Erythroblast (primary cell): ENCODE results near the gene ULK4.

Experiments used
- GATA1 ChIP-seq: IDR thresholded peaks from 2 replicates; pipeline ENCODE4 v1.6.1; 2011; ENCODE audit warnings: low read depth, mild to moderate bottlenecking, control low read depth, low read length, moderate library complexity
- POLR2A ChIP-seq: IDR thresholded peaks from 2 replicates; pipeline ENCODE4 v1.6.1; 2011; ENCODE audit warnings: mild to moderate bottlenecking, low read length

DNA sequence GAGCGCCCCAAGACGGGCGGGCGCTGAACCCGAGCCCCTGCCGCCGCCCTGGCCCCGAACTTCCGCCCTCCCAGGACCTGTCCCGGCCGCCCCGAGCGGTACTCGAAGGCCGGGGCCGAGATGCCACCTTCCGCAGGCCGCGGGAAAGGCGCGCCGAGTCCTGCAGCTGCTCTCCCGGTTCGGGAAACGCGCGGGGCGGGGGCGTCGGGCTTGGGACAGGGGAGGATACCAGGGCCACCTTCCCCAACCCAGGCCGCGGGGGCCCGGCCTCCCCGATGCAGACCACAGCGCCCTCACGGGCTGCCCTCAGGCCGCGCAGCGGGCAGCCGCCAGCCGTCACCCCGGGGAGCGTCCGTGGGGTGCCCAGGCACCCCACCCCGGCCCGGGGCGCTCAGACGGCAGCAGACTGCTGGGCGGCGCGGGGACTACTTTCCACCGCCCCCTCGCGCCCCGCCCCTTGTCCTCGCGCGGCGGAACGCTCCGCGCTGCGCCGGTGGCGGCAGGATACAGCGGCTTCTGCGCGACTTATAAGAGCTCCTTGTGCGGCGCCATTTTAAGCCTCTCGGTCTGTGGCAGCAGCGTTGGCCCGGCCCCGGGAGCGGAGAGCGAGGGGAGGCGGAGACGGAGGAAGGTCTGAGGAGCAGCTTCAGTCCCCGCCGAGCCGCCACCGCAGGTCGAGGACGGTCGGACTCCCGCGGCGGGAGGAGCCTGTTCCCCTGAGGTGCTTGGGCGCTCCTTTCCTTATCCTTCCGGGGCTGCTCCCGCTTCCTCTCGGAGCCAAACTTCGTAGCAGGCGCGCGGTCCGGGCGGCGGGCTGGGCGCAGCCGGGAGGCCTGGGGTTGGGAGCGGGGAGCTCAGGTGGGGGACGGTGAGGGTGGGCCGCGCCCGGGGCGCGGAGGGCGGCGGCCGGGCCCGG is 762.7 kb downstream of the ULK4 start, which contains the start of gene CTNNB1:
- peak; percentile 98 for TF ChIP-seq POLR2A
- TF ChIP-seq GATA1 = no peak
